PFSK-1 (cell line): ENCODE data around the gene MATN1.

ENCODE experiments used
- FOXP2 ChIP-seq: optimal IDR thresholded peaks from 2 replicates; pipeline ENCODE3; 2011; ENCODE audit warnings: borderline replicate concordance, control low read depth, inconsistent platforms; ENCODE audit not compliant: insufficient read depth; ENCODE audit errors: extremely low read length, extremely low read depth
- POLR2AphosphoS5 ChIP-seq: IDR thresholded peaks from 2 replicates; pipeline ENCODE4 v1.6.1; 2012; ENCODE audit warnings: low read depth, mild to moderate bottlenecking, control low read depth, low read length, moderate library complexity
- SIN3A ChIP-seq: IDR thresholded peaks from 2 replicates; pipeline ENCODE4 v1.6.1; 2012; ENCODE audit warnings: mild to moderate bottlenecking, low read length, moderate library complexity, borderline replicate concordance; ENCODE audit not compliant: insufficient read depth
- TAF1 ChIP-seq: IDR thresholded peaks from 2 replicates; pipeline ENCODE4 v1.6.1; 2012; ENCODE audit warnings: low read length, control low read depth, borderline replicate concordance; ENCODE audit not compliant: insufficient read depth
- TF ChIP-seq, protein P1 (sequence below), 2 experiments: IDR thresholded peaks; 2 replicates each; pipeline versions ENCODE4 v1.6.1 to v1.8.0; 2011 to 2012; ENCODE audit warnings: low read depth in 2 of 2, low read length in 2 of 2, control low read depth in 1 of 2, inconsistent platforms in 1 of 2, mild to moderate bottlenecking in 1 of 2, moderate library complexity in 1 of 2; ENCODE audit not compliant: insufficient read depth in 1 of 2

MATN1 gene

GRCh38 chr1:30719406-30720270 is 3.7 kb downstream of the MATN1 start:
- no peak for TF ChIP-seq SIN3A

DNA sequence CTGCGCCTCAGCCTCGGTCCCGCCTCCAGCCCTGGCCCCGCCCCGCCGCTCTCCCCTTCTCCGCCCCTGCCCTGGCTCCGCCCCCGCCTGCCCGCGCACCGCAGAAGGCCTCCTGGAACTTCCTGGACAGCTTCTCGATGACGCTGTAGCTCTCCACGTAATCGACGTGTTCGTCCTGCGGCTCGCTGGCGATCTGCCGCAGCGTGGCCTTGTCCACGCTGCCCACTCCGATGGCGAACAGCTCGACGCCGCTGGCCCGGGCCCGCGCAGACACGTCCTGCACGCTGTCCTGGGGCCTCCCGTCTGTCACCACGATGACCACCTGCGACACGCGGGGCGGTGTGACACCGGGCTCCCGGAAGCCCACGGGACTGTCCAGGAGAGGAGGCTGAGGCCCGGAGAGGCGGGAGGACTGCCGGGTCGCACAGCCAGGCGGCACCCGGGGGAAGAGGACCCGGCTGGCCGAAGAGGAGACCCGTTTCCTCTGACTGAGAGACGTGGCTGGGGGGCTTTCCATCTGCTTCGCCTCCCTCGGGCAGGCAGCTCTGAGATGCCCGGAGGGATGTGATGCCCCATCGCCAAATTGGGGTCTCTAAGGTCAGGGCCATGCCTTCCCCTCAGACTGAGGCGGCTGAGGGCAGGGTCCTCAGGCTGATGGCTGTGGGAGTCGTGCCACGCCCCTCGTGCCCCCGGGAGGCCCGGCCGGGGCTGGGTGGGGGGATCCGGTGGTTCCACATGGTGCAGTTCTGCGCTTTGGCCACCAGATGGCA is 4.6 kb downstream of the MATN1 start:
- TF ChIP-seq TAF1 (0 out of 2 replicates have a peak, but pooled peaks have one; percentile 54), SIN3A (no peak), FOXP2 (peak; percentile 87), POLR2AphosphoS5 (peak; percentile 70)
- TF ChIP-seq, protein P1, sequence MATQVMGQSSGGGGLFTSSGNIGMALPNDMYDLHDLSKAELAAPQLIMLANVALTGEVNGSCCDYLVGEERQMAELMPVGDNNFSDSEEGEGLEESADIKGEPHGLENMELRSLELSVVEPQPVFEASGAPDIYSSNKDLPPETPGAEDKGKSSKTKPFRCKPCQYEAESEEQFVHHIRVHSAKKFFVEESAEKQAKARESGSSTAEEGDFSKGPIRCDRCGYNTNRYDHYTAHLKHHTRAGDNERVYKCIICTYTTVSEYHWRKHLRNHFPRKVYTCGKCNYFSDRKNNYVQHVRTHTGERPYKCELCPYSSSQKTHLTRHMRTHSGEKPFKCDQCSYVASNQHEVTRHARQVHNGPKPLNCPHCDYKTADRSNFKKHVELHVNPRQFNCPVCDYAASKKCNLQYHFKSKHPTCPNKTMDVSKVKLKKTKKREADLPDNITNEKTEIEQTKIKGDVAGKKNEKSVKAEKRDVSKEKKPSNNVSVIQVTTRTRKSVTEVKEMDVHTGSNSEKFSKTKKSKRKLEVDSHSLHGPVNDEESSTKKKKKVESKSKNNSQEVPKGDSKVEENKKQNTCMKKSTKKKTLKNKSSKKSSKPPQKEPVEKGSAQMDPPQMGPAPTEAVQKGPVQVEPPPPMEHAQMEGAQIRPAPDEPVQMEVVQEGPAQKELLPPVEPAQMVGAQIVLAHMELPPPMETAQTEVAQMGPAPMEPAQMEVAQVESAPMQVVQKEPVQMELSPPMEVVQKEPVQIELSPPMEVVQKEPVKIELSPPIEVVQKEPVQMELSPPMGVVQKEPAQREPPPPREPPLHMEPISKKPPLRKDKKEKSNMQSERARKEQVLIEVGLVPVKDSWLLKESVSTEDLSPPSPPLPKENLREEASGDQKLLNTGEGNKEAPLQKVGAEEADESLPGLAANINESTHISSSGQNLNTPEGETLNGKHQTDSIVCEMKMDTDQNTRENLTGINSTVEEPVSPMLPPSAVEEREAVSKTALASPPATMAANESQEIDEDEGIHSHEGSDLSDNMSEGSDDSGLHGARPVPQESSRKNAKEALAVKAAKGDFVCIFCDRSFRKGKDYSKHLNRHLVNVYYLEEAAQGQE (IDR thresholded peaks at IDR 0.05; ENCODE audit: insufficient read depth in 1 of 2, low read depth in 2 of 2, low read length in 2 of 2) = 0 out of 4 replicates have a peak, but pooled peaks of 1 of the 2 experiments have one; percentile 62

DNA sequence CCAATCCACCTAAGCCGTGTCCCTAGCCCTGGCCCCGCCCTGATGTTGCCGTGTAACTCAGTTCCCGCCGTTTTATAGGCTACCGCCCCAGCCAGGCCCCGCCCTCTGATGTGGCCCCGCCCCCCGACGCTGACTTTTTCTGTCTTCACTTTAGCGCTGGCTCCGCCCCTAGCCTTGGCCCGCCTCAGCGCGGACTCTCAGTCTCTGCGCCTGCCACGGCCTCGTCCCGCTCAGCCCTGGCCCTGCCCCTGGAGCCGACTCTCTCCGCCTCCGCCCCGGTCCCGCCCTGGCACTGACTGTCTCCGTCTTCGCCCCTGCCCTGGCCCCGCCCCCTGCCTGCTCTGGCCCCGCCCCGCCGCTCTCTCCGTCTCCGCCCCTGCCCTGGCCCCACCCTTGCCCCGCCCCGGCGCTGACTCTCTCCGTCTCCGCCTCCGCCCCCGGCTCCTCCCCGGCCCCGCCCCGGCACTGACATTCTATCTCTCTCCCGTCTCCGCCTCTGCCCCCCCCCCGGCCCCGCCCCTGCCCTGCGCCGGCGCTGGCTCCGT is 5.2 kb downstream of the MATN1 start:
- TF ChIP-seq FOXP2 = peak; percentile 41
- no peak for TF ChIP-seq POLR2AphosphoS5

GRCh38 chr1:30716646-30717045 is 6.7 kb downstream of the MATN1 start:
- no peak for TF ChIP-seq FOXP2
- no peak for TF ChIP-seq TAF1
- no peak for TF ChIP-seq SIN3A
- no peak for TF ChIP-seq POLR2AphosphoS5
- TF ChIP-seq, protein P1 (IDR thresholded peaks at IDR 0.05; ENCODE audit: insufficient read depth in 1 of 2, low read depth in 2 of 2, low read length in 2 of 2) = no peak

- TF ChIP-seq, protein P1 (IDR thresholded peaks at IDR 0.05; ENCODE audit: insufficient read depth in 1 of 2, low read depth in 2 of 2, low read length in 2 of 2) = no peak
- TF ChIP-seq POLR2AphosphoS5 = no peak
- TF ChIP-seq TAF1 = no peak
- no peak for TF ChIP-seq FOXP2
- TF ChIP-seq SIN3A = no peak
Measured at GRCh38 chr1:30715886-30716285, 7.5 kb downstream of the MATN1 start.
